GM10847 (cell line): ENCODE measurements around the gene NFAM1.

Source experiments
- POLR2A ChIP-seq: IDR thresholded peaks from 2 replicates; pipeline ENCODE4 v1.6.1; 2011; ENCODE audit not compliant: insufficient read length; ENCODE audit errors: extremely low read depth

NFAM1 gene

GRCh38 chr22:42383851-42384417, 48.3 kb downstream of the NFAM1 start:
- no peak for TF ChIP-seq POLR2A

GRCh38 chr22:42383287-42383686, 48.9 kb downstream of the NFAM1 start:
- TF ChIP-seq POLR2A, result no peak

- no peak for TF ChIP-seq POLR2A
Measured at GRCh38 chr22:42380769-42381551, 51.2 kb downstream of the NFAM1 start.

DNA sequence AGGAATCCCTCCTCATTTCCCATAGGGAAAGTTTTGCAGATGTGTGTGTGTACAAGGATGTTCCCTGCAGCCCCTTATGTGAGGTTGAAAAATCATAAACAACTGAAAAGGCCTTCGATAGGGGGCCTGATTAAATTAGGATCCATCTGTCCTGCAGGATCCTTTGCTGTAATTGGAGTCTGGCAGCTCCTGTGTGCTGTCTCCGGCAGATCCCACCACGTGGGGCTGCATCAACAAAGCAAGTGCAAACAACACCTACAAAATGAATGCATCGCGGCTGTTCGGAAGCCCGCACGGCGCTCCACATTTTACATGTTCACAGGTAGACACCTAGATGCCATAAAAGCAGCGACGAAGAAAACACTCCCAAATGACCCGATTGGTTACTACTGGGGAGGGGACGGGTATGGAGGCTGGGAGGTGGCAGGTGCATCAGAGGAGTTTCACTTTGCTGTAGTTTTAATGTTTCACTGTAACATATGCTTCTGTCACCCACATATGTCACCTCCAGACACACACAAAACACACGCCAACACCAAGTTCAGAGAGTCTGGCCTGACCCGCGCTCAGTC, 52.2 kb downstream of the NFAM1 start:
- TF ChIP-seq POLR2A, result no peak

- TF ChIP-seq POLR2A, result no peak
Measured at GRCh38 chr22:42376711-42377554, 55.3 kb downstream of the NFAM1 start.

DNA sequence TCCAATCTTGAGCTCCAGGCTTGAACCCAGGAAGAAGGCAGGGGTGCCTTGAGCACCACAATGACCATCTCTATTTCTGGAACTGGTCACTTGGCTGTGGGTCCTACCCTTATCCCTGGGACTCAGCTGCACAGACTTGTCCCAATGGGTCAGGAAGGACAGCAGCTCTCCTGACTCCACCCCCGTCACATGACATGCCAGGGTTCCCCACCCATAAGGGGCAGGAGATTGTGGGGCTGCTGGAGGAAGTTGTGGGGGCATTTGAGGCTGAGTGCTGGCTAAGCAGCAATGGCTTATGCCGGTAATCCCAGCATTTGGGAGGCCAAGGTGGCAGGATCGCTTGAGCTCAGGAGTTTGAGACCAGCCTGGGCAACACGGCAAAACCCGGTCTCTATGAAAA, 56.2 kb downstream of the NFAM1 start:
- no peak for TF ChIP-seq POLR2A

DNA sequence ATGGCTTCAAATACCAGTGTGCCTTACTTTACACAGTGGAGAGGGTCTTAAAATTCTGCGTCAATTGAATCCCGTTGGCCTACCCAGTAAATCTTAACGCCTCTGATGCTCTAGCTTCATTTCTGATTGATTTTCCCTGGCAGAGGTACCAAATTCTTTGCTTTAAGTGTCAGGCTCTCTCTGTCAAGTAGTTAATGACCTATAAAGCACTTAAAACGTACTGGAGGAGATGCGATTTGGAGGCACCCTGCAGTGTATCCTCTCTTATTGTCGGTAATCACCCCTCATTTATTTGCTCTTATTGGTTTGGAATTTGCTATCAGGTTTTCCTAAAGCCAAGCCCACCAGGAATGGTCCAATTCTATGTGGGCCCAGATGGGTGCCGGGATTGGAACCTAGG, 59.2 kb downstream of the NFAM1 start:
- TF ChIP-seq POLR2A, result no peak

GRCh38 chr22:42371501-42371900, 60.7 kb downstream of the NFAM1 start:
- TF ChIP-seq POLR2A, result no peak

DNA sequence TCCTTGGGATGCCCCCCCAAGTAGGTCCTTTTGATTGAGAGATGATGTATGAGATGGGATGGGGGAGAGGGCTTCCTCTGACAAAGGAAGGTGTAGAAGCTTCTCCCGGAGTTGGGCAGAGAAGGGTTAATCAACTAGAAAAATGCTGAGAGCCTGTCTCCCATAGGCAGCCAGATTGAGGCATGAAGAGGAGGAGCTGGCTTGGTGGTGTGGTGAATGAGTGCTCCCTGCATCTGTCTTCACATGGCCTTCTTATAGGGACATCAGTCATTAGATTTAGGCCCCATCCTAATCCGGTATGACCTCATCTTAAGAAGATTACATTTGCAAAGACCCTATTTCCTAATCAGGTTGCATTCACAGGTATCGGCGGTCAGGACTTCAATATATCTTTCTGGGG, 61.1 kb downstream of the NFAM1 start:
- no peak for TF ChIP-seq POLR2A

DNA sequence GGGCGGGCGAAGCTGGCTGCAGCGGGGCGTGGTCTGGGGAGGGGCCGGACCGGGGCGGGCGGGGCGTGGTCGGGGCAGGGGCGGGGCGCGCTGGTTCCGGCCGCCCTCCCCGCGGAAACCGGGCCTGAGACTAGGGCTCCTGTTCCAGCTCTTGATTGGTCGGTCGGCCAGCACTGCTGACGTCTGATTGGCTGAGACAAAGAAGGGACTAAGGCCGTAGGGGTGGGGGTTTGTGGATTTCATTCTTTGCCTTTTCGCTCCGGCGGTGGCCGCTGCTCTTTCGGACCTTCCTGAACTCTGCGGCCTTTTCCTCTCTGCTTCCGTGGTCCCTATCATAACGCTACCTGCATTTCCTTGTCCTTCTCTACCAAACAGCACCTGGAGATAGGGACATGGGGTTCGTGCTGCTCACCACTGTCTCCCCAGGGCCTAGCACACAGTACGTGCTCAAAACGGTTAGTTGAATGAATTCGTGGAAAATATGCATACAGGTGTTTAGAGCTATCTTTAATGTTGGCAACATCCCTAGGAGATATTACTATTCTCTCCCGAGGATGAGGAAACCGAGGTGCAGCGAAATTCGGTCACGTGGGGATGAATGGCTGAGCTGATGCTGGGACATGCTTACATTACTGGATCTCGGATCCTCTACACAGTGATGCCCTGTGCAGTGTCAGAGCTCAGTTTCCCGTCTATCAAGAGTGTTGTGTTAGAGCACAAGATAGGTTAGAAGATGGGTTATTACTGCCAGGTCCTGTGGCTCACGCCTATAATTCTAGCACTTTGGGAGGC, 62.8 kb downstream of the NFAM1 start:
- peak; percentile 25 for TF ChIP-seq POLR2A

- TF ChIP-seq POLR2A, result no peak
Measured at GRCh38 chr22:42368379-42369249, 63.6 kb downstream of the NFAM1 start.

DNA sequence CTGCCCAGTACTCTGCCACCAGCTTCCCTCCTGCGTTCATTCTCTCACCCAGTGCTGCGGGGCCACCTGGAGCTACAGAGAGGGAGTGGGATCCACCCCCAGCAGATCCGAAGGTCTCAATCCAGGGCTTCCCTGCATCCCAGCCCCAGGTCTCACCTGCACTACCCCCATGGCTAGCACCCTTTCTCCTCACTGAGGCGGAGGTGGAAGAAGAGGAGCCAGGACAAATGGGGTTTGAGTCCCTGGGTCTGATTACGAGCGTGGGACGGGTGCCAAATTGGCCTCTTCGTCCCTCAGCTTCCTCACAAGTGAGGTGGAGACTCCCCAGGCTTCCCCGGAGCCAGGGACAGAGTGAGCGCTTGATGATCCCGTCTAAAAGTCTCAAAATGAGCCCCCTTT, 64.2 kb downstream of the NFAM1 start:
- TF ChIP-seq POLR2A, result no peak

DNA sequence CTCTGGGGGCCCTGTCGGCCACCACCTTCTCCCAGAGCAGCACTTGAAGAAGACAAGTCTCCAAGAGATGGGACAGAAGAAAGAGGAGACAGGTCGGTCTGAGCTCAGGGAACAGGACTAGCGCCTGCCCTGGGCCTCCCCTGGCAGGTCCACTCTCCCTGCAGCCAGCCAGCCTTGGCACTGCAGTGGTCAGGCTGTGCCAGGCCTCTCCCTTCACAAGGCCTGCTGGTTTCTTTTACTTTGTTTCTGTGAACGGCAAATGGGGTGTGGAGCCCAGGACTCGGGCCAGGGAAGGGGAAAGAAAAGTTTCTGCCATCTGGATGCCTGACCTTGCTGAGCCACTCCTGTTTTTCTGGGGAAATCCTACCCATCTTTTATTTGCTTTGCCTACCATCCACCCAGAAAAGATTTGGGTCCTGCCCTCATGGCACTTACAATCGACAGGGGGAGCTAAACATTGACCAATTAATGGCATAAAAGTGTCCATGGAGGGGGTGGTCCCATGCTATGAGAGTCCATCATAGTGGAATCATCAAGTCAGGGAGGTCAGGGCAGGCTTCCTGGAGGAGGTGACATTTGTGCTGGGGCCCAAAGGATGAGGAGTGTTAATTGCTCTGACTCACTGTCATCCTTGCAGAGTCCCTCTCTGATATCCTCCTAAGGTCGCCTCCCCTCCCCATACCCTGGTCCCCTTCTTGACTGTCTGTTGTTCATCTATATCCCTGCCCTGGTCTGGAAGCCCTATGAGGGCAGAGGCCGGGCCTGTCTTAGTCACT, 65.2 kb downstream of the NFAM1 start:
- no peak for TF ChIP-seq POLR2A

DNA sequence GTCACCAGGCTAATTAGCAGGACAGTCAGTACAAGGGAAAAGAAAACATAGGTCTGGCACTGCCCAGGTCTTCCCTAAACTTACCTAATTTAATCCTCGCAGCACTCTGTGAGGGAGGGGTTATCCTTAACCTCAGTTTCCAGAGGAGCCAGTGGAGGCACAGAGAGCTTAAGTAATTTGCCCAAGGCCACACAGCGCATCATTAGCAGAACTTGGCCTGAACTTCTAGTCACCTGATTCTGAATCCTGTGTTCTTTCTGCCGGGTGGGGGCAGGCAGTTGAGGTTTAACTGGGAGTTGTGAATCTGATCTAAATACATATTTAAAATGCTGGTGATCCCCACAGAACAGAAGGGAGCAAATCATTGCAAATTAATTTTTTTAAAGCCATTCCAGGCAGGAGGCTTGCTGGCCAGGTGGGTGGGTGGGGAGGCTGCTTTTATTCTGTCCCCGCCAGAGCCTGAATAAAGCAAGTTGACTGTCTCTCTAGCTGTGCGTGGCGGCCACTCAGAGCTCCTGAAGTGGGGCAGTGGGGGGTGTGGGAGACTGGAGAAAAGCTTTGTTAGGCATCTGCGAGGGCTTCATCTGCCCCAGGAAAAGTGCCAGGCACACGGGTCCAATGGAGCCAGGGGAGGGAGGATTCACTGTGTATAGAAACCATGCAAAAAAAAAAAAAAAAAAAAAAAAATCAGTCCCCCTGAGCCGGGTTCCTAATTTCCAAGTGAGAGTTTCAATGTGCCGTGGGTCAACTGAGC, 66.1 kb downstream of the NFAM1 start:
- no peak for TF ChIP-seq POLR2A
